ENCODE results near the gene MED8. TPM values are rescaled to one million over a fixed set of nuclear protein-coding genes. Genes with fewer than 3 reads are reported as not detected.

The MED8 gene
- total RNA-seq, 1 donor from 2014 or later: 23.6 TPM

DNA sequence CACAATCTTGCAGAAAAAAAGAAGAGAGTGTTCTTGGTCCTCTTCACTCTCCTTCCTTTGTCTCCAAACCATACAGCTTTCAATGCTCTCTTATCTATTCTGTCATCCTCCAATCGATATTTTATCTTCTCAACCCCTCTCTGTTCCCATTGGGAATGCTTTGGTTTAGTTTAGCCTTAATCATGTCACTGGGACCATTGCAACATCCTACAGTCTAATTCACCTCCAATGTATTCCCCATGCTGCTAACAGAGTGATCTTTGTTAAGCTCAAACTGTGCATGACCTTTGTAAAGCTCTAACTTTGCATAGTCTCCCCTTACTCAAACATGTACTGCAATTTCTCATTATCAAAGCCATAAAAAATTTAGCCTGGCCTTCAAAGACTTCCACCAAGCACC is 49.0 kb downstream of the MED8 start:
- H3K9me3 Mint-ChIP-seq: no peaks in the 10 kb centered on the region
- no peak for DNase-seq (ENCODE audit: low spot score)
- H3K36me3 Mint-ChIP-seq: no peaks in the 10 kb centered on the region
- Histone ChIP-seq H3K4me2 (no peak overlapping the region), H3K27ac (no peak overlapping the region), H3K9ac (no peak overlapping the region), H3K9me3 (ENCODE audit: low read depth) (no peaks in the 10 kb centered on the region), H3K36me3 (no peaks in the 10 kb centered on the region), H3K4me1 (peaks cover 11% of the 10 kb centered on the region), H3K4me3 (no peak overlapping the region), H4K20me1 (ENCODE audit: low read depth) (no peaks in the 10 kb centered on the region), H3K79me2 (ENCODE audit: low read depth) (no peaks in the 10 kb centered on the region), H3K27me3 (no peaks in the 10 kb centered on the region), H3F3A (ENCODE audit: low read depth) (no peaks in the 10 kb centered on the region), H2AFZ (replicated peaks) (no peak overlapping the region)
- H3K4me3 Mint-ChIP-seq: no peak overlapping the region
- TF ChIP-seq EZH2phosphoT487 (IDR thresholded peaks at IDR 0.05): no peak
- TF ChIP-seq EZH2 (IDR thresholded peaks at IDR 0.05): no peak
- TF ChIP-seq, protein P1, sequence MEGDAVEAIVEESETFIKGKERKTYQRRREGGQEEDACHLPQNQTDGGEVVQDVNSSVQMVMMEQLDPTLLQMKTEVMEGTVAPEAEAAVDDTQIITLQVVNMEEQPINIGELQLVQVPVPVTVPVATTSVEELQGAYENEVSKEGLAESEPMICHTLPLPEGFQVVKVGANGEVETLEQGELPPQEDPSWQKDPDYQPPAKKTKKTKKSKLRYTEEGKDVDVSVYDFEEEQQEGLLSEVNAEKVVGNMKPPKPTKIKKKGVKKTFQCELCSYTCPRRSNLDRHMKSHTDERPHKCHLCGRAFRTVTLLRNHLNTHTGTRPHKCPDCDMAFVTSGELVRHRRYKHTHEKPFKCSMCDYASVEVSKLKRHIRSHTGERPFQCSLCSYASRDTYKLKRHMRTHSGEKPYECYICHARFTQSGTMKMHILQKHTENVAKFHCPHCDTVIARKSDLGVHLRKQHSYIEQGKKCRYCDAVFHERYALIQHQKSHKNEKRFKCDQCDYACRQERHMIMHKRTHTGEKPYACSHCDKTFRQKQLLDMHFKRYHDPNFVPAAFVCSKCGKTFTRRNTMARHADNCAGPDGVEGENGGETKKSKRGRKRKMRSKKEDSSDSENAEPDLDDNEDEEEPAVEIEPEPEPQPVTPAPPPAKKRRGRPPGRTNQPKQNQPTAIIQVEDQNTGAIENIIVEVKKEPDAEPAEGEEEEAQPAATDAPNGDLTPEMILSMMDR (IDR thresholded peaks at IDR 0.05): no peak
- H3K4me1 Mint-ChIP-seq: peaks cover 14% of the 10 kb centered on the region
- no peak overlapping the region for H3K27ac Mint-ChIP-seq
- H3K27me3 Mint-ChIP-seq (ENCODE audit: insufficient read depth, low read depth): peaks cover 12% of the 10 kb centered on the region

DNA sequence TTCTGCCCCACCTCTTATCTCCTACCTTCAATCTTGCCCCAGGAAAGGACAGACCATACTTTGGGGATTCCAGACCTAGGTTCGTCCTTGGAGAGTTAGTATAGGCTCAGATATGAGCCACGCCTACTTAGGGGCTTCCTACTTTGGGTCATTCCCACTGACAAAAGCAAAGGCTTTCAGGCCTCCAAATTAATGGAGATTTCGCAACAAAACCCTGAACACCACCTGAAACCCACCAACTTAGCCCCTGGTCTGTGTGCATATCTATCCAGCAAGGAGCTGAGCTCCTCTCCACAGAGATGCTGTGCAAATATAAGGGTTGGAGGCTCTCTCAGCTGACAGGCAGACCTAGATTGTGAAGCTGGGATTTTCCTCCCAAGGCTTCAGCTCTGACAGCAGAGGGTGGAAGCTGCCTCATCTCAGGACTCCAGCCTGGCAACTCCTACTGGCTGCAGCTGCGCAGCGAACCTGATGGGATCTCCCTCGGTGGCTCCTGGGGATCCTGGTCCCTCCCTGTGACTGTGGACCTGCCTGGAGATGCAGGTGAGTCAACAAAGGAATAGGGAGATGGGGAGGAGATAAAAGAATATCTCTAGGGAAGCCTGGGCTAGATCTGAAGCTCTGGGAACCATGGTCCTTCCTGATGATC is 49.9 kb downstream of the MED8 start:
- TF ChIP-seq EZH2phosphoT487 (IDR thresholded peaks at IDR 0.05): no peak
- no peak for TF ChIP-seq EZH2 (IDR thresholded peaks at IDR 0.05)
- TF ChIP-seq, protein P1 (IDR thresholded peaks at IDR 0.05): no peak
- H3K36me3 Mint-ChIP-seq: no peaks in the 10 kb centered on the region
- H3K27ac Mint-ChIP-seq: no peak overlapping the region
- no peaks in the 10 kb centered on the region for H3K9me3 ChIP-seq (ENCODE audit: low read depth)
- H2AFZ ChIP-seq (replicated peaks): no peak overlapping the region
- H3K4me3 ChIP-seq: no peak overlapping the region
- no peaks in the 10 kb centered on the region for H3K36me3 ChIP-seq
- no peak overlapping the region for H3K4me2 ChIP-seq
- no peaks in the 10 kb centered on the region for H3F3A ChIP-seq (ENCODE audit: low read depth)
- H3K4me1 ChIP-seq: peaks cover 7% of the 10 kb centered on the region
- H3K9ac ChIP-seq: no peak overlapping the region
- no peaks in the 10 kb centered on the region for H3K79me2 ChIP-seq (ENCODE audit: low read depth)
- H3K4me3 Mint-ChIP-seq: no peak overlapping the region
- peaks cover 11% of the 10 kb centered on the region for H3K4me1 Mint-ChIP-seq
- H3K27me3 Mint-ChIP-seq (ENCODE audit: insufficient read depth, low read depth): peaks cover 12% of the 10 kb centered on the region
- H3K9me3 Mint-ChIP-seq: no peaks in the 10 kb centered on the region
- no peaks in the 10 kb centered on the region for H3K27me3 ChIP-seq
- no peaks in the 10 kb centered on the region for H4K20me1 ChIP-seq (ENCODE audit: low read depth)
- no peak overlapping the region for H3K27ac ChIP-seq
- DNase-seq (ENCODE audit: low spot score): no peak

DNA sequence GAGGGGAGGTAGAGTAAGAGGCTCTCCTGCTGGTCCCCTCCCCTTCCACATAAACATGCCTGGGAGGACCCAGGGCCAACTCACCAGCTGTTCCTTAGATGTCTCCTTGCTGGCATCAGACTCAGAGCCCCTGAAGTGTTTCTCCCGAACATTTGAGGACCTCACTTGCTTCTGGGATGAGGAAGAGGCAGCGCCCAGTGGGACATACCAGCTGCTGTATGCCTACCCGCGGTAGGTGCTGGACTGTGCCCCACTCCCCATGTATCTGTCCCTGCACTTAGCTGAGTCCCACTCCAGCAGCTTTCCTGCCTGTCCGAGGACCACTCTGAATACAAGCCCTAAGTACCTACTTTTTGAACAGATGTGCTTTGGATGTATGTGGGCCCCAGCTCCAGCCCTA is 51.6 kb downstream of the MED8 start:
- H2AFZ ChIP-seq (replicated peaks): no peak overlapping the region
- no peak overlapping the region for H3K4me3 ChIP-seq
- Mint-ChIP-seq H3K4me1 (peaks cover 11% of the 10 kb centered on the region), H3K27ac (no peak overlapping the region), H3K4me3 (no peak overlapping the region), H3K27me3 (ENCODE audit: insufficient read depth, low read depth) (peaks cover 14% of the 10 kb centered on the region), H3K9me3 (no peaks in the 10 kb centered on the region), H3K36me3 (no peaks in the 10 kb centered on the region)
- H4K20me1 ChIP-seq (ENCODE audit: low read depth): no peaks in the 10 kb centered on the region
- H3K27ac ChIP-seq: no peak overlapping the region
- H3F3A ChIP-seq (ENCODE audit: low read depth): no peaks in the 10 kb centered on the region
- no peak for TF ChIP-seq EZH2 (IDR thresholded peaks at IDR 0.05)
- TF ChIP-seq, protein P1 (IDR thresholded peaks at IDR 0.05): no peak
- no peak for TF ChIP-seq EZH2phosphoT487 (IDR thresholded peaks at IDR 0.05)
- peaks cover 7% of the 10 kb centered on the region for H3K4me1 ChIP-seq
- H3K9me3 ChIP-seq (ENCODE audit: low read depth): no peaks in the 10 kb centered on the region
- DNase-seq (ENCODE audit: low spot score): no peak
- H3K4me2 ChIP-seq: no peak overlapping the region
- no peaks in the 10 kb centered on the region for H3K36me3 ChIP-seq
- no peak overlapping the region for H3K9ac ChIP-seq
- H3K27me3 ChIP-seq: no peaks in the 10 kb centered on the region
- no peaks in the 10 kb centered on the region for H3K79me2 ChIP-seq (ENCODE audit: low read depth)

Measured in neural progenitor cell (in vitro differentiated cells).